ENCODE results near the gene JUND.

Gene JUND

GRCh38 chr19:18286973-18287635 is 5.7 kb upstream of the JUND start:
- DNase-seq (ENCODE audit: insufficient read length) (no peak), FAIRE-seq (no peak)
- TF ChIP-seq TAF1 (IDR thresholded peaks at IDR 0.05; ENCODE audit: borderline replicate concordance, low read depth, low read length) (no peak), POLR2A (IDR thresholded peaks at IDR 0.05; ENCODE audit: low read depth, low read length) (no peak), POLR2AphosphoS5 (IDR thresholded peaks at IDR 0.05; ENCODE audit: low read depth, low read length) (no peak)

DNA sequence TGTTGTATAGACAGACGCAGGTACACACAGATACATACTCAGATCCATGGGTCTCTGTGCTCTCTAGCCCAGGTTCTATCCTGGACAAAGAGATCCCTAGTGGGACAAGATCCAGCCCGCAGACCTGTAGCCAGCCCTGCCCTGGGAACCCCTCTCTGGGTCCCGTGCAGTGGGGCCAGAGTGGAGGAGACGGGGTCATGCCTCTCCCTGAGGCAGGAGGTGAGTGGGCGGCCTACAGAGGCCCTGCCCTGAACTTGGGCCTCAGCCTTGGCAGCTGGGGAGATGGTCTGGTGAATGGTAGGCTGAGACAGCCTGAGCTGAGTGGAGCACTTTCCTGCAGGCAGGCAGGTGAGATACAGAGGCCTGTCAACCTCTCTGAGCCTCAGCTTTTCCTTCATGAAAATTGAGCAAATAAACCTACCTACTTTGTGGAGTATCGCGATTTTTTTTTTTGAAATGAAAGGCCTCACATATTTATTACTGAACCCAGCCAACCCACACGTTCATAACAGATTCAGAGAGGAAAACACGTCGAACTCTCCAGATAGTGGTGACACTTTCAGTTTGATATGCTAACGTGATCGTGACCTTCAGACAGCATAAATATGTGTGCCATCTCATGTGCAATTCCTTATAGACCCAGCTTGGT is 3.4 kb upstream of the JUND start:
- no peak for DNase-seq (ENCODE audit: insufficient read length)
- TF ChIP-seq POLR2AphosphoS5 (IDR thresholded peaks at IDR 0.05; ENCODE audit: low read depth, low read length), result no peak
- no peak; the same call in 1 of the 2 replicates for TF ChIP-seq POLR2A (IDR thresholded peaks at IDR 0.05; ENCODE audit: low read depth, low read length)
- TF ChIP-seq TAF1 (IDR thresholded peaks at IDR 0.05; ENCODE audit: borderline replicate concordance, low read depth, low read length), result no peak
- peak; percentile 74 for FAIRE-seq

DNA sequence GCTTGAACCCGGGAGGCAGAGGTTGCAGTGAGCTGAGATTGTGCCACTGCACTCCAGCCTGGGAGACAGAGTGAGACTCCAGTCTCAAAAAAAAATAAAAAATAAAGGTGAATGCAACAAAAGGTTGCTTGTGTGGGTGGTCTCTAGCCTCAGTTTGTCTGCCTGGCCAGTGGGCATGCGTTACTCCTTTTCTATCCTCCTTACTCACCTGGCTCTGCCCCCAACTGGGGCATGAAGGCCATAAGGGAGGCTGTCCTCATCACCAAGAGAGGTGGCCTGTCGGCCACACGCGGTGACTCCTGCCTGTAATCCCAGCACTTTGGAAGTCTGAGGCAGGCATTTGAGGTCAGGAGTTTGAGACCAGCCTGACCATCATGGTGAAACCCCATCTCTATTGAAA is 1.9 kb upstream of the JUND start:
- TF ChIP-seq POLR2A (IDR thresholded peaks at IDR 0.05; ENCODE audit: low read depth, low read length), result no peak
- no peak for TF ChIP-seq POLR2AphosphoS5 (IDR thresholded peaks at IDR 0.05; ENCODE audit: low read depth, low read length)
- no peak for TF ChIP-seq TAF1 (IDR thresholded peaks at IDR 0.05; ENCODE audit: borderline replicate concordance, low read depth, low read length)
- no peak for FAIRE-seq
- no peak for DNase-seq (ENCODE audit: insufficient read length)

- FAIRE-seq (peak; percentile 51), DNase-seq (ENCODE audit: insufficient read length) (no peak)
Observed at GRCh38 chr19:18282788-18283141, 1.3 kb upstream of the JUND start.

GRCh38 chr19:18282021-18282787 is 782 bp upstream of the JUND start:
- FAIRE-seq (peak; percentile 27), DNase-seq (ENCODE audit: insufficient read length) (no peak)
- TF ChIP-seq POLR2AphosphoS5 (IDR thresholded peaks at IDR 0.05; ENCODE audit: low read depth, low read length), result 0 out of 2 replicates have a peak, but pooled peaks have one; percentile 30
- TF ChIP-seq POLR2A (IDR thresholded peaks at IDR 0.05; ENCODE audit: low read depth, low read length), result peak; percentile 35; the same call in 1 of the 2 replicates
- TF ChIP-seq TAF1 (IDR thresholded peaks at IDR 0.05; ENCODE audit: borderline replicate concordance, low read depth, low read length), result peak; percentile 50; the same call in 1 of the 2 replicates

More at GRCh38 chr19:18282788-18283141, 1.3 kb upstream of the JUND start:
- TF ChIP-seq POLR2AphosphoS5 (IDR thresholded peaks at IDR 0.05; ENCODE audit: low read depth, low read length) (no peak), POLR2A (IDR thresholded peaks at IDR 0.05; ENCODE audit: low read depth, low read length) (no peak), TAF1 (IDR thresholded peaks at IDR 0.05; ENCODE audit: borderline replicate concordance, low read depth, low read length) (no peak)

- TF ChIP-seq POLR2A (IDR thresholded peaks at IDR 0.05; ENCODE audit: low read depth, low read length), result peak; percentile 68
- TF ChIP-seq POLR2AphosphoS5 (IDR thresholded peaks at IDR 0.05; ENCODE audit: low read depth, low read length), result peak; percentile 90
- TF ChIP-seq TAF1 (IDR thresholded peaks at IDR 0.05; ENCODE audit: borderline replicate concordance, low read depth, low read length), result 0 out of 2 replicates have a peak, but pooled peaks have one; percentile 26
- peak; percentile 85 for FAIRE-seq
- DNase-seq (ENCODE audit: insufficient read length), result peak; percentile 77
Observed at GRCh38 chr19:18280247-18281081, 958 bp downstream of the JUND start.

DNA sequence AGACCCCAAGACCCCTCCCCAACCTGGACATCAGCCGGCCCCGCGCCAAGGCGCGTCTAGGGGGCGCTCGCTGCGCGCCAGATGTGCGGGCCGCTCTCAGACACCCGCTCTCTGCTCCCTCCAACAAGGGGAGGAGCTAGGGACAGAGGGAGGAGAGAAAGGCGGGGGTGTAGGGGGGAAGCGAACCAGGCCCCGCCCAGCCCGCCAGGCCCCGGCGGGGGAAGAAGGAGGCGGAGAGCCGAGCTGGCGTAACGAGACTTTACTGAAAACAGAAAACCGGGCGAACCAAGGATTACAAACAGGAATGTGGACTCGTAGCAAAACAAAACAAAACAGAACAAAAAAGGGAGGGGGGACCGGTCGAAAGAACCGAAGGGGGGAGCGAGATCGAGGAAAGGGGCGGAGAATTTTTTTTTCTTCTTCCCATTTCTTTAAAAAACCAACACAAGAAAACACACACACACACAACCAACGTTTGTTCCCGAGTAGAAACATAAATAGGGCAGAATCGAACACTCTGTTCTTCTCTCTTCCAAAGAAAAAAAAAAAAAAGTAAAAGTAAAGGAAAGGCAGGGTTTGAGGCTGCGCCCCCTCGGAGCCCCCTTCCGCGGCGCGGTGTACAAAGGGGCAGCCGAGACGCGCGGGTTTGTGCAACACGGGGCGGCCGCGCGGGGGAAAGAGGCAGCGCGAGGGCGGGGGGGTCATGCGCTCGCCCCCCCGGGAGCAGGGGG is 1.7 kb downstream of the JUND start:
- FAIRE-seq (peak; percentile 92), DNase-seq (ENCODE audit: insufficient read length) (peak; percentile 94)
- TF ChIP-seq TAF1 (IDR thresholded peaks at IDR 0.05; ENCODE audit: borderline replicate concordance, low read depth, low read length) (no peak), POLR2A (IDR thresholded peaks at IDR 0.05; ENCODE audit: low read depth, low read length) (peak; percentile 69), POLR2AphosphoS5 (IDR thresholded peaks at IDR 0.05; ENCODE audit: low read depth, low read length) (peak; percentile 5; the same call in 1 of the 2 replicates)

- no peak for TF ChIP-seq TAF1 (IDR thresholded peaks at IDR 0.05; ENCODE audit: borderline replicate concordance, low read depth, low read length)
- TF ChIP-seq POLR2AphosphoS5 (IDR thresholded peaks at IDR 0.05; ENCODE audit: low read depth, low read length), result 0 out of 2 replicates have a peak, but pooled peaks have one; percentile 3
- no peak for DNase-seq (ENCODE audit: insufficient read length)
- no peak for FAIRE-seq
Observed at GRCh38 chr19:18279266-18279515, 2.2 kb downstream of the JUND start.

DNA sequence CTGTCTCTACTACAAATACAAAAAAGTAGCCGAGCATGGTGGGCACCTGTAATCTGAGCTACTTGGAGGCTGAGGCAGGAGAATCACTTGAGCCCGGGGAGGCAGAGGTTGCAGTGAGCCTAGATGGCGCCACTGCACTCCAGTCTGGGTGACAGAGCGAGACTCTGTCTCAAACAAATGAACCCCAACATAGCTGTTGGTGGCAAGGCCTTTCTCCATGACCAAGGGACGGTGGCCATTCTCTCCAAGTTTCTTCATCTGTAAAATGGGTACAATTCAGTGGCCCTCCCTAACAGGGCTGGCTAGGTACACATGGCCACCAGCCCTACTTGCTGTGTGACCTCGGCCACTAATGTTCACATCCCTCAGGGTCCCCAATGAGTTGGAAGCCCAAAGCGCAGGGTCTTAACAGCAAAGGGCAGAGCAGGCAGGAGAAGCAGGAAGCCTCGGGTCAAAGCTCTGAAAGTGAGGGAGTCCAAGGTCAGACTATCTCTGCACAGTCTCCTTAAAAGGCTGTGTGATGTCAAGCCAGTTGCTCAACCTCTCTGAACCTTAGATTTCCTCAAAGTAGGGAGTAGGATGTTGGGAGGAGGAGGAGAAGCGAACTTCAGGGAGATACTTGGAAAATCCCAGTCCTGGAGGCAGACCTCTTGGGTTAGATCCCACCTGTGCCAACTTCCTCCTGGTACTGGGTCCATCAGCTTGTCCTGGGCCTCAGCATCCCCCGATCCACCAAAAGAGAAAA is 2.7 kb downstream of the JUND start:
- TF ChIP-seq TAF1 (IDR thresholded peaks at IDR 0.05; ENCODE audit: borderline replicate concordance, low read depth, low read length) (no peak), POLR2AphosphoS5 (IDR thresholded peaks at IDR 0.05; ENCODE audit: low read depth, low read length) (0 out of 2 replicates have a peak, but pooled peaks have one; percentile 5)
- DNase-seq (ENCODE audit: insufficient read length) (no peak), FAIRE-seq (no peak)

All from GM12892 (cell line).